Immature natural killer cell (primary cell): ENCODE data around the gene PTGER4. TPM values are rescaled to one million over a fixed set of nuclear protein-coding genes. Genes with fewer than 3 reads are reported as not detected.
"Not testable (repeated sequence)": the region's sequence is repeated elsewhere in the genome, so short reads cannot be mapped to it uniquely, and the experiment has no call there.

Experiments
- DNase-seq, 3 donors: peaks; one replicate each; pipeline ENCODE4 v3.0.0; 2022; ENCODE audit warnings: mixed read lengths in 1 of 3
- H3K27ac Mint-ChIP-seq, 6 donors: one replicate each; pipeline ENCODE4 v1.8.0; 2020; ENCODE audit warnings: mixed read lengths in 6 of 6, mild to moderate bottlenecking in 5 of 6, inconsistent platforms in 4 of 6, moderate library complexity in 3 of 6
- H3K27me3 Mint-ChIP-seq, 3 donors: one replicate each; pipeline ENCODE4 v1.8.0; 2020 to 2021; ENCODE audit warnings: low read depth in 3 of 3, mild to moderate bottlenecking in 3 of 3, mixed read lengths in 3 of 3, moderate library complexity in 3 of 3, inconsistent platforms in 1 of 3
- H3K36me3 Mint-ChIP-seq, 3 donors: one replicate each; pipeline ENCODE4 v1.8.0; 2020; ENCODE audit warnings: mixed read lengths in 3 of 3, inconsistent platforms in 2 of 3, mild to moderate bottlenecking in 2 of 3
- H3K4me1 Mint-ChIP-seq, 2 donors: one replicate each; pipeline ENCODE4 v1.8.0; 2020; ENCODE audit warnings: inconsistent platforms in 2 of 2, mild to moderate bottlenecking in 2 of 2, mixed read lengths in 2 of 2, moderate library complexity in 1 of 2
- H3K4me3 Mint-ChIP-seq, 5 donors: one replicate each; pipeline ENCODE4 v1.8.0; 2020; ENCODE audit warnings: mild to moderate bottlenecking in 5 of 5, mixed read lengths in 5 of 5, inconsistent platforms in 3 of 5, moderate library complexity in 3 of 5
- H3K9me3 Mint-ChIP-seq, 6 donors: one replicate each; pipeline ENCODE4 v1.8.0; 2020; ENCODE audit warnings: mild to moderate bottlenecking in 6 of 6, mixed read lengths in 6 of 6, inconsistent platforms in 4 of 6, moderate library complexity in 3 of 6
- polyA plus RNA-seq, 3 donors: library from polyadenylated mRNA; unstranded; fragments of 300-500 nt; fragmentation: Illumina TruSeq; gene quantifications; one replicate each; pipeline ENCODE4 v1.2.3, GENCODE V29; 2021

The PTGER4 gene
- polyA plus RNA-seq, 3 donors from 2014 or later = 43.5 to 111 (median 70.3) TPM

DNA sequence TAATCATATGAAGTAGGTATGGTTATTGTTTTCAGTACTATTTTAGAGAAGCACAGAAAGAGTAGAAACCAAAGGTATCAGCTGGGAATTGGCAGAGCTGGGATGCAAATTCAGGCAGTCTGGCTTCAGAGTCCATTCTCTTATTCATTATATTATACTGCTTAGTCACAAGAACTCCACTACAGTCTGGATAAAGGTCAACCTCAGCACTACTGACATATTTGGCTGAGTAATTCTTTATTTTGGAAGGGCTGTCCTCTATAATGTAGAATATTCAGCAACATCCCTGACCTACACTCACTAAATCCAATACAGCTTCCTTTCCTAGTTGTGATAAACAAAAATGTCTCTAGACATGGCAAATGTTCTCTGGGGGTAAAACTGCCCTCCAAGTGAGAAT is 37.6 kb downstream of the PTGER4 start:
- peaks cover 17 to 36% (median 30%) of the 10 kb centered on the region in 3 donors for H3K36me3 Mint-ChIP-seq
- H3K27me3 Mint-ChIP-seq = peaks cover 0 to 3% (median 0%) of the 10 kb centered on the region in 3 donors

DNA sequence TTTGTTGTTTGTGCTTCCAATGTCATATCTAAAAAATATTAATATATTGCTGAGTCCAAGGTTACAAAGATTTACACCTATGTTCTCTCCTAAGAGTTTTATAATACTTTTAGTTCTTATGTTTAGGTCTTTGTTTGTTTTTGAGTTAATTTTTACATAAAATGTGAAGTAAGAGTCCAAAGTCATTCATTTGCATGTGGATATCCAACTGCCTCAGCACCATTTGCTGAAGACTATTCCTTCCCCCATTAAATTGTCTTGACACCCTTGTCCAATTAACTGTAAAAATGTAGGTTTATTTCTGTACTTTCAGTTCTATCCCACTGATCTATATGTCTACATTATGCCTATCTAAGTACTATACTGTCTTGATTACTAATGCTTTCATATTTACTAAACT is 40.4 kb downstream of the PTGER4 start:
- no peak overlapping the region for H3K4me3 Mint-ChIP-seq
- peaks cover 22 to 35% (median 34%) of the 10 kb centered on the region in 3 donors for H3K36me3 Mint-ChIP-seq
- DNase-seq = no peak
- H3K27me3 Mint-ChIP-seq = peaks cover 0 to 3% (median 0%) of the 10 kb centered on the region in 3 donors
- H3K4me1 Mint-ChIP-seq = peaks cover 10 to 11% of the 10 kb centered on the region in 2 donors
- H3K27ac Mint-ChIP-seq = peak overlapping the region in 2 of 6 donors; percentile 5 to 30
- H3K9me3 Mint-ChIP-seq = peaks cover 0 to 4% (median 0%) of the 10 kb centered on the region in 6 donors

More for the DNA sequence above, 37.6 kb downstream of the PTGER4 start:
- DNase-seq = no peak
- Mint-ChIP-seq H3K4me3 (no peak overlapping the region), H3K27ac (no peak overlapping the region), H3K9me3 (peaks cover 0 to 4% (median 0%) of the 10 kb centered on the region in 6 donors), H3K4me1 (peaks cover 10 to 13% of the 10 kb centered on the region in 2 donors)

DNA sequence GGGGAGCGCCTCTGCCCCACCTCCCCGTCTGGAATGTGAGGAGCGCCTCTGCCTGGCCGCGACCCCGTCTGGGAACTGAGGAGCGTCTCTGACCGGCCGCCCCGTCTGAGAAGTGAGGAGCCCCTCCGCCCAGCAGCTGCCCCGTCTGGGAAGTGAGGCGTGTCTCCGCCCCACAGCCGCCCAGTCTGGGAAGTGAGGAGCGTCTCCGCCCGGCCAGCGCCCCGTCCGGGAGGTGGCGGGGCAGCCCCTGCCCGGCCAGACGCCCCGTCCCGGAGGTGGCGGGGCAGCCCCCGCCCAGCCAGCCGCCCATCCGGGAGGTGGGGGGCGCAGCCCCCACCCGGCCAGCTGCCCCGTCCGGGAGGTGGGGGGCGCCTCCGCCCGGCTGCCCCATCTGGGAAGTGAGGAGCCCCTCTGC is 42.8 kb downstream of the PTGER4 start:
- peaks cover 25 to 38% (median 34%) of the 10 kb centered on the region in 3 donors for H3K36me3 Mint-ChIP-seq
- not testable (repeated sequence) for H3K4me1 Mint-ChIP-seq, H3K9me3 Mint-ChIP-seq, H3K4me3 Mint-ChIP-seq, H3K27ac Mint-ChIP-seq, H3K27me3 Mint-ChIP-seq, DNase-seq

DNA sequence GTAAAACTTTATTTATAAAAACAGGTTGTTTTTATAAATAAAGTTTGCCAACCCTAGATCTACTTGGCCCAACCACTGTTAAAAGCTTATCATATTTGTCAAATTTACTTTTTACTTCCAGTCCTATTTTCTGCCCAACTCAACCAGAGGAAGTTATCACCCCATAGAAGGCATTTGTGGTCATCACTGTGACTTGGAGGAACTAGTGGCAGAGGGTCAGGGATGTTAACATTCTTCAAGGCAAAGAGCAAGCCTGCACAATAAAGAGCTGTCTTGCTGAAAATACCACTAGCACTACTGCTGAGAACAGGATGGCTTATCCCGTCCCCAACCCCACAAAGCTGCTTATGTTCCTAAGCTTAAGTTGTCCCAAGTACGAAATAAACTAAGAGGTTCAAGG is 53.7 kb downstream of the PTGER4 start:
- Mint-ChIP-seq H3K4me3 (peak overlapping the region in 3 of 5 donors; percentile 7 to 67 (median 26)), H3K4me1 (peaks cover 24 to 48% of the 10 kb centered on the region in 2 donors), H3K27ac (peak overlapping the region in 5 of 6 donors; percentile 2 to 61 (median 41)), H3K36me3 (peaks cover 4 to 15% (median 7%) of the 10 kb centered on the region in 3 donors), H3K9me3 (no peaks in the 10 kb centered on the region), H3K27me3 (peaks cover 0 to 3% (median 1%) of the 10 kb centered on the region in 3 donors)
- DNase-seq = no peak

DNA sequence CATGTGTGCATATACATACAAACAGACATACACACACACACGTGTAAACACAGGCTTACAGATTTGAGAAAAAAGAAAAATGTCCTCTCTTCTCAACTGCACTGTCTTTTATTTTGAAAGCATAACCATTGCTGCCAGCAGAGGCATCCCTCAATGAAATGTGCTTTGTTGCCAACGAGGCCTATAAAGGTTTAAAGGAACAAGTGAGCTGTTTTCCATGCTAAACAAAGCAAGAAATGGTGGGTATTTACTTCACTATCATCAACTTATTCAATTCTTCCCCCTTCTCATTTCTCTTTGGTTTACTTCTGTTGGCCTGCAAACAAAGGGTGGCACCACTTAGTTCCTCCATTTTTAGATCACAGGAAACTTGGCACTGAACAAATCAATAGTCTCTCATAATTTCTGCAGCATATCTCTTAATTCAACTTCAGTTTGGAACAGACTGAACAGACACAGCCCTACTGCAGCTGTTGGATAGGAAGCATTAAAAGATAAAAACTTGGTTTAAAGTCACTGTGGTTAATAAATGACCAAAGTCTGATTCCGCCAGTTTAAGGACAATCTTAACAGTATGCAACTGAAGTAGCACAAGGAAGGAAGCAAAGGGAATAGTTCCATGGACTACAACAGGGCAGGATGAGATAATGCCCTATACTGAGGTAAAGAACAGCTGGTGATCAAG is 54.3 kb downstream of the PTGER4 start:
- H3K36me3 Mint-ChIP-seq = peaks cover 4 to 14% (median 7%) of the 10 kb centered on the region in 3 donors
- no peak for DNase-seq
- no peaks in the 10 kb centered on the region for H3K9me3 Mint-ChIP-seq
- H3K4me3 Mint-ChIP-seq = peak overlapping the region in 1 of 5 donors; percentile 67
- H3K4me1 Mint-ChIP-seq = peaks cover 24 to 48% of the 10 kb centered on the region in 2 donors
- peak overlapping the region in 5 of 6 donors; percentile 2 to 73 (median 30) for H3K27ac Mint-ChIP-seq
- H3K27me3 Mint-ChIP-seq = peaks cover 0 to 3% (median 1%) of the 10 kb centered on the region in 3 donors

DNA sequence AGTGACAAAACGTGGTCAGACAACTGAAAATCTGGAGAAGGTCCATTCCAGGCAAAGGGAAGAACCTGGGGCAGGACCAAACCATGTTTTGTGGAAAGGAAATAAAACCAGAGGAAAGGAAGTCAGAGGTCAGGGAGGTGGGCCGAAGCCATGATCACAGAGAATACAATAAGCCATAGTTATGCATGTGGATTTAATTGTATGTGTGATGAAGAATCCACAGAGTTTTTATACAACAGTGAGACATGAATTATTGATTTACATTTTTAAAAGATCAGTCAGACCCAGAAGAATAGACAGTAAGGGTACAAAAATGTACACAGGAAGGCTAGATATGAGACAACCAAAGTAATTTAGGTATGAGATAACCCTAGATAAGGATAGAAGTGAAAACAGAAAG is 55.3 kb downstream of the PTGER4 start:
- Mint-ChIP-seq H3K4me1 (peaks cover 24 to 48% of the 10 kb centered on the region in 2 donors), H3K9me3 (no peaks in the 10 kb centered on the region), H3K36me3 (peaks cover 4 to 19% (median 13%) of the 10 kb centered on the region in 3 donors), H3K27ac (peak overlapping the region in 2 of 6 donors; percentile 1 to 2), H3K27me3 (peaks cover 0 to 3% (median 3%) of the 10 kb centered on the region in 3 donors), H3K4me3 (no peak overlapping the region)
- DNase-seq = no peak

- H3K4me1 Mint-ChIP-seq = peaks cover 24 to 48% of the 10 kb centered on the region in 2 donors
- H3K4me3 Mint-ChIP-seq = no peak overlapping the region
- no peaks in the 10 kb centered on the region for H3K9me3 Mint-ChIP-seq
- no peak for DNase-seq
- H3K27me3 Mint-ChIP-seq = peaks cover 0 to 3% (median 2%) of the 10 kb centered on the region in 3 donors
- H3K27ac Mint-ChIP-seq = peak overlapping the region in 2 of 6 donors; percentile 0 to 2
- peaks cover 9 to 22% (median 19%) of the 10 kb centered on the region in 3 donors for H3K36me3 Mint-ChIP-seq
These were observed 55.9 kb downstream of the PTGER4 start for GRCh38 chr5:40735609-40736008.

DNA sequence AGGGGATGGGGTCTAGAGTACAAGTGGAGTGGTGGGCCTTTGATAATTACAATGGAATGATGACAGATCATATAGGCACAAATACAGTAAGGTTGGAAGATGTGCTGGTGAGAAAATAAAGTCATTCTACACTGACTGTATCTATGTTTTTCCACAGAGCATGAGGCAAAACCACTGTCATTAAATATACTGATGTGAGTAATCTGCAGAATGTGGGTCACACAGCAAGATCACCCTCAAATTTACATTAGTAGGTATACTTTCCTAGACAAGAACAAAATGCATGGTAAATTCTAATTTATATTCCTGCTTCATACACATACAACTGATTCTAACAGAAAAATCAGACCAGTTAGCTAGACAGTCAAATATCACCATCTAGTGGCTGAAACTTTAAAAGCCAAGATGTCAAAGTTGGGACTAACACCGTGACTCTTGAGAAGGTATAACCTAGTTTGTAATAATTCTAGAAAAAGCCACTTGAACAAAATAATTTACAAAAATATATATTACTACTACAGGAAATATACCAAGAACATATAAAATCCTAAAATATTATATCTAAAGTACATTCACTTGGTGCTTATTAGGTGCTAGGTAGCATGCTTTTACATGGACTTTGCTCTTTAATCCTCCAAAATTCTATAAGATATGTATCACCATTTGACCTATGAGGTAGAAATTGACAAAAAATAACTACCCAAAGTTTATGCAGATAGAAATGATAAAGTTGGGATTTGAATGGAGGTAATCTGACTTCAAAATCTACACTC is 56.6 kb downstream of the PTGER4 start:
- Mint-ChIP-seq H3K9me3 (peaks cover 0 to 2% (median 0%) of the 10 kb centered on the region in 6 donors), H3K27me3 (peaks cover 0 to 3% (median 2%) of the 10 kb centered on the region in 3 donors), H3K27ac (no peak overlapping the region), H3K4me3 (no peak overlapping the region), H3K36me3 (peaks cover 16 to 26% (median 26%) of the 10 kb centered on the region in 3 donors), H3K4me1 (peaks cover 24 to 47% of the 10 kb centered on the region in 2 donors)
- DNase-seq = peak; percentile 46 to 55 (median 54)

- H3K27ac Mint-ChIP-seq = no peak overlapping the region
- H3K9me3 Mint-ChIP-seq = peaks cover 0 to 2% (median 0%) of the 10 kb centered on the region in 6 donors
- no peak for DNase-seq
- H3K36me3 Mint-ChIP-seq = peaks cover 21 to 39% (median 26%) of the 10 kb centered on the region in 3 donors
- no peak overlapping the region for H3K4me3 Mint-ChIP-seq
- peaks cover 0 to 4% (median 3%) of the 10 kb centered on the region in 3 donors for H3K27me3 Mint-ChIP-seq
- H3K4me1 Mint-ChIP-seq = peaks cover 16 to 34% of the 10 kb centered on the region in 2 donors
These were observed 58.8 kb downstream of the PTGER4 start for GRCh38 chr5:40738502-40738901.

Other genes with a start within 250 kb of the PTGER4 start
- 10 to 100 TPM; 10.5 to 18.1 (median 11.2) TPM for gene TTC33, start 76.0 kb downstream of the PTGER4 start, polyA plus RNA-seq
- gene PRKAA1, start 118.5 kb downstream of the PTGER4 start, polyA plus RNA-seq = 10 to 100 TPM; 32.5 to 54.3 (median 39.8) TPM
- 1,000 to 10,000 TPM in 2 of 3 donors, 100 to 1,000 TPM in 1; 415 to 1,331 (median 1,143) TPM for gene RPL37, start 155.3 kb downstream of the PTGER4 start, polyA plus RNA-seq
- 1 to 10 TPM; 1.5 to 4.5 (median 1.9) TPM for gene CARD6, start 161.5 kb downstream of the PTGER4 start, polyA plus RNA-seq
- gene C7, start 229.6 kb downstream of the PTGER4 start, polyA plus RNA-seq = not detected